ENCODE data around the gene DYRK2.

- TF ChIP-seq, protein P1, sequence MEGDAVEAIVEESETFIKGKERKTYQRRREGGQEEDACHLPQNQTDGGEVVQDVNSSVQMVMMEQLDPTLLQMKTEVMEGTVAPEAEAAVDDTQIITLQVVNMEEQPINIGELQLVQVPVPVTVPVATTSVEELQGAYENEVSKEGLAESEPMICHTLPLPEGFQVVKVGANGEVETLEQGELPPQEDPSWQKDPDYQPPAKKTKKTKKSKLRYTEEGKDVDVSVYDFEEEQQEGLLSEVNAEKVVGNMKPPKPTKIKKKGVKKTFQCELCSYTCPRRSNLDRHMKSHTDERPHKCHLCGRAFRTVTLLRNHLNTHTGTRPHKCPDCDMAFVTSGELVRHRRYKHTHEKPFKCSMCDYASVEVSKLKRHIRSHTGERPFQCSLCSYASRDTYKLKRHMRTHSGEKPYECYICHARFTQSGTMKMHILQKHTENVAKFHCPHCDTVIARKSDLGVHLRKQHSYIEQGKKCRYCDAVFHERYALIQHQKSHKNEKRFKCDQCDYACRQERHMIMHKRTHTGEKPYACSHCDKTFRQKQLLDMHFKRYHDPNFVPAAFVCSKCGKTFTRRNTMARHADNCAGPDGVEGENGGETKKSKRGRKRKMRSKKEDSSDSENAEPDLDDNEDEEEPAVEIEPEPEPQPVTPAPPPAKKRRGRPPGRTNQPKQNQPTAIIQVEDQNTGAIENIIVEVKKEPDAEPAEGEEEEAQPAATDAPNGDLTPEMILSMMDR (IDR thresholded peaks at IDR 0.05) = no peak
- no peak for TF ChIP-seq POLR2A (IDR thresholded peaks at IDR 0.05)
Observed at GRCh38 chr12:67674417-67674816, 25.9 kb downstream of the DYRK2 start.
